GM23338 (cell line): ENCODE data around the gene SPINT1. TPM values are rescaled to one million over a fixed set of nuclear protein-coding genes. Genes with fewer than 3 reads are reported as not detected.
A peak's percentile ranks its signal among the peaks of the same experiment; 100 is the strongest.

Experiments
- ATAC-seq: fragments of 200-7000 bp; cut with Tn5 transposase; 3 replicates; pipeline ENCODE4 v1.9.1; 2020
- DNase-seq: peaks from one replicate; pipeline ENCODE4 v3.0.0-alpha.2; 2015; ENCODE audit warnings: low spot score
- H2AFZ ChIP-seq: fragments of 200-600 bp; sonication (generic); 2 replicates; pipeline ENCODE4 v1.8.0; 2016; ENCODE audit warnings: antibody characterized with exemption, mild to moderate bottlenecking, moderate library complexity
- H3F3A ChIP-seq: fragments of 200-600 bp; sonication (generic); replicated peaks from 2 replicates; pipeline ENCODE4 v1.8.0; 2017; ENCODE audit warnings: antibody characterized with exemption, mixed run types, low read depth
- H3K27ac ChIP-seq: fragments of 200-600 bp; sonication (generic); 2 replicates; pipeline ENCODE4 v1.6.1; 2016; ENCODE audit warnings: low read depth
- H3K27me3 ChIP-seq: fragments of 200-600 bp; sonication (generic); 2 replicates; pipeline ENCODE4 v1.8.0; 2016; ENCODE audit warnings: mild to moderate bottlenecking, mixed run types, moderate library complexity; ENCODE audit not compliant: insufficient read depth
- H3K36me3 ChIP-seq: fragments of 200-600 bp; sonication (generic); 2 replicates; pipeline ENCODE4 v1.8.0; 2016; ENCODE audit warnings: mild to moderate bottlenecking; ENCODE audit not compliant: insufficient read depth
- H3K4me1 ChIP-seq: fragments of 200-600 bp; sonication (generic); 2 replicates; pipeline ENCODE4 v1.8.0; 2016; ENCODE audit warnings: mild to moderate bottlenecking, moderate library complexity; ENCODE audit not compliant: insufficient read depth
- H3K4me2 ChIP-seq: fragments of 200-600 bp; sonication (generic); 2 replicates; pipeline ENCODE4 v1.7.1; 2017; ENCODE audit warnings: mixed run types
- H3K4me3 ChIP-seq: fragments of 200-600 bp; sonication (generic); 2 replicates; pipeline ENCODE4 v1.6.1; 2016; ENCODE audit warnings: mixed run types
- H3K79me2 ChIP-seq: fragments of 200-600 bp; sonication (generic); replicated peaks from 2 replicates; pipeline ENCODE4 v1.8.0; 2017; ENCODE audit warnings: mild to moderate bottlenecking; ENCODE audit not compliant: insufficient read depth
- H3K9me2 ChIP-seq: fragments of 200-600 bp; sonication (generic); 2 replicates; pipeline ENCODE4 v1.8.0; 2017; ENCODE audit not compliant: insufficient read depth
- H4K20me1 ChIP-seq: fragments of 200-600 bp; sonication (generic); replicated peaks from 2 replicates; pipeline ENCODE4 v1.8.0; 2017; ENCODE audit warnings: mild to moderate bottlenecking; ENCODE audit not compliant: insufficient read depth
- H3K27ac Mint-ChIP-seq: 2 replicates; pipeline ENCODE4 v1.8.0; 2020; ENCODE audit warnings: inconsistent platforms, mild to moderate bottlenecking, moderate library complexity, mixed read lengths
- H3K27me3 Mint-ChIP-seq: 3 replicates; pipeline ENCODE4 v1.8.0; 2022; ENCODE audit warnings: low read depth, mild to moderate bottlenecking, moderate library complexity, mixed read lengths, inconsistent platforms; ENCODE audit not compliant: insufficient read depth, poor library complexity
- H3K36me3 Mint-ChIP-seq: 3 replicates; pipeline ENCODE4 v1.8.0; 2021; ENCODE audit warnings: low read depth, mild to moderate bottlenecking, inconsistent platforms, moderate library complexity, mixed read lengths
- H3K4me1 Mint-ChIP-seq: 3 replicates; pipeline ENCODE4 v1.8.0; 2020; ENCODE audit warnings: mild to moderate bottlenecking, inconsistent platforms, mixed read lengths
- H3K4me3 Mint-ChIP-seq: 3 replicates; pipeline ENCODE4 v1.8.0; 2021; ENCODE audit warnings: moderate library complexity, mild to moderate bottlenecking, inconsistent platforms, mixed read lengths
- H3K9me3 Mint-ChIP-seq: 3 replicates; pipeline ENCODE4 v1.8.0; 2020; ENCODE audit warnings: moderate library complexity, mild to moderate bottlenecking, inconsistent platforms, mixed read lengths
- CREB1 ChIP-seq: fragments of 250-450 bp; sonication (Bioruptor Pico); IDR thresholded peaks from 2 replicates; pipeline ENCODE4 v1.5.0; 2020; ENCODE audit warnings: low read depth, mild to moderate bottlenecking, moderate library complexity
- EZH2 ChIP-seq: fragments of 200-600 bp; sonication (generic); IDR thresholded peaks from one replicate; pipeline ENCODE4 v1.8.0; 2017; ENCODE audit warnings: antibody characterized with exemption, mild to moderate bottlenecking, low read depth; ENCODE audit not compliant: unreplicated experiment
- EZH2phosphoT487 ChIP-seq: fragments of 200-600 bp; sonication (generic); IDR thresholded peaks from one replicate; pipeline ENCODE4 v1.8.1; 2018; ENCODE audit warnings: antibody characterized with exemption; ENCODE audit not compliant: unreplicated experiment
- JUNB ChIP-seq: IDR thresholded peaks from one replicate; pipeline ENCODE4 v1.6.1; 2016; ENCODE audit warnings: antibody characterized with exemption; ENCODE audit not compliant: unreplicated experiment
- NANOG ChIP-seq: IDR thresholded peaks from 2 replicates; pipeline ENCODE4 v1.6.1; 2016; ENCODE audit warnings: antibody characterized with exemption, borderline replicate concordance
- POLR2AphosphoS5 ChIP-seq: IDR thresholded peaks from 2 replicates; pipeline ENCODE4 v1.6.1; 2016; ENCODE audit warnings: antibody characterized with exemption, low read depth
- STAT1 ChIP-seq: IDR thresholded peaks from one replicate; pipeline ENCODE4 v1.6.1; 2016; ENCODE audit warnings: antibody characterized with exemption; ENCODE audit not compliant: unreplicated experiment
- ZNF114 ChIP-seq: fragments of 250-450 bp; sonication (Bioruptor Pico); IDR thresholded peaks from 2 replicates; pipeline ENCODE4 v1.5.0; 2020; ENCODE audit warnings: mild to moderate bottlenecking, moderate library complexity
- ZNF331 ChIP-seq: fragments of 250-450 bp; sonication (Bioruptor Pico); IDR thresholded peaks from 2 replicates; pipeline ENCODE4 v1.5.0; 2020; ENCODE audit warnings: low read depth, mild to moderate bottlenecking, moderate library complexity
- polyA plus RNA-seq: library from polyadenylated mRNA; unstranded; fragments of >200 nt; fragmentation: Nextera tagmentation; extraction: Ambion mirVana; gene quantifications from 2 replicates; pipeline ENCODE4 v1.2.1, GENCODE V29; 2016
- total RNA-seq: library from RNA; depleted of rRNA; stranded (reverse); fragments of >200 nt; shearing (Covaris generic); gene quantifications from 2 replicates; pipeline ENCODE4 v1.2.3, GENCODE V29; 2014
- TF ChIP-seq, protein P1 (sequence below): IDR thresholded peaks from 2 replicates; pipeline ENCODE4 v1.6.1; 2016; ENCODE audit warnings: antibody characterized with exemption
- TF ChIP-seq, protein P2 (sequence below): fragments of 250-450 bp; sonication (Bioruptor Pico); IDR thresholded peaks from 2 replicates; pipeline ENCODE4 v1.5.0; 2020; ENCODE audit warnings: mild to moderate bottlenecking, moderate library complexity
- TF ChIP-seq, protein P3 (sequence below), 2 experiments: fragments of 200-600 bp in 1 of 2; sonication (generic) in 1 of 2; conservative IDR thresholded peaks; 2 replicates each; pipeline versions ENCODE4 v1.5.1 to v1.6.1; 2016 to 2017; ENCODE audit warnings: antibody characterized with exemption in 2 of 2, low read depth in 2 of 2, mild to moderate bottlenecking in 2 of 2, moderate library complexity in 1 of 2
- TF ChIP-seq, protein P4 (sequence below): IDR thresholded peaks from one replicate; pipeline ENCODE4 v1.6.1; 2018; ENCODE audit warnings: antibody characterized with exemption; ENCODE audit not compliant: unreplicated experiment

SPINT1 gene
- total and polyA plus RNA-seq, 2 experiments from 2014 or later = 41.3 to 253 TPM

DNA sequence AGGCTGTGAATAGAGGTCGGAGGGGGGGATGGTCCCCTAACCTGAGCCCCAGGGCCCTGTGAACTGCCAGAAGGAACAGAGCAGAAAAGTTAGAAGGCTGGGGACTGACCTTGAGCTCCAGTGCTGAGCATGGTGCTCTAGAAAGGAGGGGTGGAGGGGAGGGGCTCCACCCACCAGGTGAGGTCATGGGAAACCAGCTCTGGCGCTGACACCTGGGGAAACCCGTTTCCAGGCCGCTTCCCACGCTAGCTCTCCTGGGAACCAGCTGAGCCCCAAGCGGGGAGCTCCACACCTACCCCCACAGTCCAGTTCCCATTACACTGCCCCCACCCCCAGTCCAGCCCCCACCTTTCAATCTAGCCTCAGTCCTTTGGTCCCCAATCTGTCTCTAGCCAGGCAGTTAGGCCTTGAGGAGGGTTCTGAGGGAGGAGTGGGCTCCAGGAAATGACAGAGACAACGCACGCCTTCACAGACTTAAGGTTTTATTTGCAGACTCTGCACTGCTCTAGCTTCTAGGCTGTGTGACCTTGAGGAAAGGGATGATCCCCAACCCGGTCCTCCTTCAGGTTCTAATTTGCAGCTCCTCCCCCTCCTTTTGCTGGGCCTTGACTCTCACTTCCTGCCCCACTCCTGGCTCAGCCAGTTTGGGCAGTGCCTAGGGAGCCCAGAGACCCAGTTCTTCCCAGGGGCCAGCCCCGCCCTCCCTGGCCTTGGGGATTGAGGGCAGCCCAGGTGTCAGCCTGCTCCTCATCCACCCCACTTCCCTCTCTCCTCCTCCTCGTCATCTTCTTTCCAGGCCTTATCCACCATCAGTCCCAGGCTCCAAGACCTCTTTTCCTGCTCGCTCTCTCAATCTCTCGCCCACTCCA, 28.1 kb downstream of the SPINT1 start:
- Histone ChIP-seq H3K79me2 (no peaks in the 10 kb centered on the region), H3K36me3 (no peaks in the 10 kb centered on the region), H4K20me1 (no peaks in the 10 kb centered on the region), H3K4me3 (peak overlapping the region; percentile 85; the same call in 1 of the 2 replicates), H2AFZ (no peak overlapping the region), H3K4me1 (peaks cover 25% of the 10 kb centered on the region), H3F3A (peaks cover 9% of the 10 kb centered on the region; the same call in 1 of the 2 replicates), H3K4me2 (peak overlapping the region; percentile 86), H3K9me2 (no peaks in the 10 kb centered on the region), H3K27ac (no peak overlapping the region), H3K27me3 (no peaks in the 10 kb centered on the region)
- Mint-ChIP-seq H3K4me3 (peak overlapping the region; percentile 22), H3K9me3 (no peaks in the 10 kb centered on the region; the same call in 2 of the 3 replicates), H3K36me3 (no peaks in the 10 kb centered on the region), H3K27me3 (peaks cover 11% of the 10 kb centered on the region), H3K27ac (no peak overlapping the region), H3K4me1 (peaks cover 32% of the 10 kb centered on the region)
- ATAC-seq (peak; percentile 30), DNase-seq (peak; percentile 80)
- TF ChIP-seq EZH2 (no peak), ZNF331 (CRISPR knock-in tag) (no peak), EZH2phosphoT487 (no peak), POLR2AphosphoS5 (no peak), STAT1 (no peak), NANOG (no peak), JUNB (no peak), ZNF114 (CRISPR knock-in tag) (no peak), CREB1 (CRISPR knock-in tag) (no peak)
- TF ChIP-seq, protein P1, sequence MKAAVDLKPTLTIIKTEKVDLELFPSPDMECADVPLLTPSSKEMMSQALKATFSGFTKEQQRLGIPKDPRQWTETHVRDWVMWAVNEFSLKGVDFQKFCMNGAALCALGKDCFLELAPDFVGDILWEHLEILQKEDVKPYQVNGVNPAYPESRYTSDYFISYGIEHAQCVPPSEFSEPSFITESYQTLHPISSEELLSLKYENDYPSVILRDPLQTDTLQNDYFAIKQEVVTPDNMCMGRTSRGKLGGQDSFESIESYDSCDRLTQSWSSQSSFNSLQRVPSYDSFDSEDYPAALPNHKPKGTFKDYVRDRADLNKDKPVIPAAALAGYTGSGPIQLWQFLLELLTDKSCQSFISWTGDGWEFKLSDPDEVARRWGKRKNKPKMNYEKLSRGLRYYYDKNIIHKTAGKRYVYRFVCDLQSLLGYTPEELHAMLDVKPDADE = no peak
- TF ChIP-seq, protein P2, sequence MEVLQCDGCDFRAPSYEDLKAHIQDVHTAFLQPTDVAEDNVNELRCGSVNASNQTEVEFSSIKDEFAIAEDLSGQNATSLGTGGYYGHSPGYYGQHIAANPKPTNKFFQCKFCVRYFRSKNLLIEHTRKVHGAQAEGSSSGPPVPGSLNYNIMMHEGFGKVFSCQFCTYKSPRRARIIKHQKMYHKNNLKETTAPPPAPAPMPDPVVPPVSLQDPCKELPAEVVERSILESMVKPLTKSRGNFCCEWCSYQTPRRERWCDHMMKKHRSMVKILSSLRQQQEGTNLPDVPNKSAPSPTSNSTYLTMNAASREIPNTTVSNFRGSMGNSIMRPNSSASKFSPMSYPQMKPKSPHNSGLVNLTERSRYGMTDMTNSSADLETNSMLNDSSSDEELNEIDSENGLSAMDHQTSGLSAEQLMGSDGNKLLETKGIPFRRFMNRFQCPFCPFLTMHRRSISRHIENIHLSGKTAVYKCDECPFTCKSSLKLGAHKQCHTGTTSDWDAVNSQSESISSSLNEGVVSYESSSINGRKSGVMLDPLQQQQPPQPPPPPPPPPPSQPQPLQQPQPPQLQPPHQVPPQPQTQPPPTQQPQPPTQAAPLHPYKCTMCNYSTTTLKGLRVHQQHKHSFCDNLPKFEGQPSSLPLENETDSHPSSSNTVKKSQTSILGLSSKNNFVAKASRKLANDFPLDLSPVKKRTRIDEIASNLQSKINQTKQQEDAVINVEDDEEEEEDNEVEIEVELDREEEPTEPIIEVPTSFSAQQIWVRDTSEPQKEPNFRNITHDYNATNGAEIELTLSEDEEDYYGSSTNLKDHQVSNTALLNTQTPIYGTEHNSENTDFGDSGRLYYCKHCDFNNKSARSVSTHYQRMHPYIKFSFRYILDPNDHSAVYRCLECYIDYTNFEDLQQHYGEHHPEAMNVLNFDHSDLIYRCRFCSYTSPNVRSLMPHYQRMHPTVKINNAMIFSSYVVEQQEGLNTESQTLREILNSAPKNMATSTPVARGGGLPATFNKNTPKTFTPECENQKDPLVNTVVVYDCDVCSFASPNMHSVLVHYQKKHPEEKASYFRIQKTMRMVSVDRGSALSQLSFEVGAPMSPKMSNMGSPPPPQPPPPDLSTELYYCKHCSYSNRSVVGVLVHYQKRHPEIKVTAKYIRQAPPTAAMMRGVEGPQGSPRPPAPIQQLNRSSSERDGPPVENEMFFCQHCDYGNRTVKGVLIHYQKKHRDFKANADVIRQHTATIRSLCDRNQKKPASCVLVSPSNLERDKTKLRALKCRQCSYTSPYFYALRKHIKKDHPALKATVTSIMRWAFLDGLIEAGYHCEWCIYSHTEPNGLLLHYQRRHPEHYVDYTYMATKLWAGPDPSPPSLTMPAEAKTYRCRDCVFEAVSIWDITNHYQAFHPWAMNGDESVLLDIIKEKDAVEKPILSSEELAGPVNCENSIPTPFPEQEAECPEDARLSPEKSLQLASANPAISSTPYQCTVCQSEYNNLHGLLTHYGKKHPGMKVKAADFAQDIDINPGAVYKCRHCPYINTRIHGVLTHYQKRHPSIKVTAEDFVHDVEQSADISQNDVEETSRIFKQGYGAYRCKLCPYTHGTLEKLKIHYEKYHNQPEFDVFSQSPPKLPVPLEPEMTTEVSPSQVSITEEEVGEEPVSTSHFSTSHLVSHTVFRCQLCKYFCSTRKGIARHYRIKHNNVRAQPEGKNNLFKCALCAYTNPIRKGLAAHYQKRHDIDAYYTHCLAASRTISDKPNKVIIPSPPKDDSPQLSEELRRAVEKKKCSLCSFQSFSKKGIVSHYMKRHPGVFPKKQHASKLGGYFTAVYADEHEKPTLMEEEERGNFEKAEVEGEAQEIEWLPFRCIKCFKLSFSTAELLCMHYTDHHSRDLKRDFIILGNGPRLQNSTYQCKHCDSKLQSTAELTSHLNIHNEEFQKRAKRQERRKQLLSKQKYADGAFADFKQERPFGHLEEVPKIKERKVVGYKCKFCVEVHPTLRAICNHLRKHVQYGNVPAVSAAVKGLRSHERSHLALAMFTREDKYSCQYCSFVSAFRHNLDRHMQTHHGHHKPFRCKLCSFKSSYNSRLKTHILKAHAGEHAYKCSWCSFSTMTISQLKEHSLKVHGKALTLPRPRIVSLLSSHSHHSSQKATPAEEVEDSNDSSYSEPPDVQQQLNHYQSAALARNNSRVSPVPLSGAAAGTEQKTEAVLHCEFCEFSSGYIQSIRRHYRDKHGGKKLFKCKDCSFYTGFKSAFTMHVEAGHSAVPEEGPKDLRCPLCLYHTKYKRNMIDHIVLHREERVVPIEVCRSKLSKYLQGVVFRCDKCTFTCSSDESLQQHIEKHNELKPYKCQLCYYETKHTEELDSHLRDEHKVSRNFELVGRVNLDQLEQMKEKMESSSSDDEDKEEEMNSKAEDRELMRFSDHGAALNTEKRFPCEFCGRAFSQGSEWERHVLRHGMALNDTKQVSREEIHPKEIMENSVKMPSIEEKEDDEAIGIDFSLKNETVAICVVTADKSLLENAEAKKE (CRISPR knock-in tag) = no peak
- TF ChIP-seq, protein P3, sequence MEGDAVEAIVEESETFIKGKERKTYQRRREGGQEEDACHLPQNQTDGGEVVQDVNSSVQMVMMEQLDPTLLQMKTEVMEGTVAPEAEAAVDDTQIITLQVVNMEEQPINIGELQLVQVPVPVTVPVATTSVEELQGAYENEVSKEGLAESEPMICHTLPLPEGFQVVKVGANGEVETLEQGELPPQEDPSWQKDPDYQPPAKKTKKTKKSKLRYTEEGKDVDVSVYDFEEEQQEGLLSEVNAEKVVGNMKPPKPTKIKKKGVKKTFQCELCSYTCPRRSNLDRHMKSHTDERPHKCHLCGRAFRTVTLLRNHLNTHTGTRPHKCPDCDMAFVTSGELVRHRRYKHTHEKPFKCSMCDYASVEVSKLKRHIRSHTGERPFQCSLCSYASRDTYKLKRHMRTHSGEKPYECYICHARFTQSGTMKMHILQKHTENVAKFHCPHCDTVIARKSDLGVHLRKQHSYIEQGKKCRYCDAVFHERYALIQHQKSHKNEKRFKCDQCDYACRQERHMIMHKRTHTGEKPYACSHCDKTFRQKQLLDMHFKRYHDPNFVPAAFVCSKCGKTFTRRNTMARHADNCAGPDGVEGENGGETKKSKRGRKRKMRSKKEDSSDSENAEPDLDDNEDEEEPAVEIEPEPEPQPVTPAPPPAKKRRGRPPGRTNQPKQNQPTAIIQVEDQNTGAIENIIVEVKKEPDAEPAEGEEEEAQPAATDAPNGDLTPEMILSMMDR (conservative IDR thresholded peaks at IDR 0.05; ENCODE audit: low read depth in 2 of 2) = no peak
- TF ChIP-seq, protein P4, sequence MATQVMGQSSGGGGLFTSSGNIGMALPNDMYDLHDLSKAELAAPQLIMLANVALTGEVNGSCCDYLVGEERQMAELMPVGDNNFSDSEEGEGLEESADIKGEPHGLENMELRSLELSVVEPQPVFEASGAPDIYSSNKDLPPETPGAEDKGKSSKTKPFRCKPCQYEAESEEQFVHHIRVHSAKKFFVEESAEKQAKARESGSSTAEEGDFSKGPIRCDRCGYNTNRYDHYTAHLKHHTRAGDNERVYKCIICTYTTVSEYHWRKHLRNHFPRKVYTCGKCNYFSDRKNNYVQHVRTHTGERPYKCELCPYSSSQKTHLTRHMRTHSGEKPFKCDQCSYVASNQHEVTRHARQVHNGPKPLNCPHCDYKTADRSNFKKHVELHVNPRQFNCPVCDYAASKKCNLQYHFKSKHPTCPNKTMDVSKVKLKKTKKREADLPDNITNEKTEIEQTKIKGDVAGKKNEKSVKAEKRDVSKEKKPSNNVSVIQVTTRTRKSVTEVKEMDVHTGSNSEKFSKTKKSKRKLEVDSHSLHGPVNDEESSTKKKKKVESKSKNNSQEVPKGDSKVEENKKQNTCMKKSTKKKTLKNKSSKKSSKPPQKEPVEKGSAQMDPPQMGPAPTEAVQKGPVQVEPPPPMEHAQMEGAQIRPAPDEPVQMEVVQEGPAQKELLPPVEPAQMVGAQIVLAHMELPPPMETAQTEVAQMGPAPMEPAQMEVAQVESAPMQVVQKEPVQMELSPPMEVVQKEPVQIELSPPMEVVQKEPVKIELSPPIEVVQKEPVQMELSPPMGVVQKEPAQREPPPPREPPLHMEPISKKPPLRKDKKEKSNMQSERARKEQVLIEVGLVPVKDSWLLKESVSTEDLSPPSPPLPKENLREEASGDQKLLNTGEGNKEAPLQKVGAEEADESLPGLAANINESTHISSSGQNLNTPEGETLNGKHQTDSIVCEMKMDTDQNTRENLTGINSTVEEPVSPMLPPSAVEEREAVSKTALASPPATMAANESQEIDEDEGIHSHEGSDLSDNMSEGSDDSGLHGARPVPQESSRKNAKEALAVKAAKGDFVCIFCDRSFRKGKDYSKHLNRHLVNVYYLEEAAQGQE = no peak
